Naive thymus-derived CD8-positive, alpha-beta T cell (primary cell): ENCODE data around the gene CNIH4. TPM values are rescaled to one million over a fixed set of nuclear protein-coding genes. Genes with fewer than 3 reads are reported as not detected.

Experiments
- ATAC-seq, 2 donors: fragments of 150-1000 bp; cut with Tn5 transposase in 1 of 2; sonication (Bioruptor Pico), chemical (Tn5 transposase) in 1 of 2; 1 replicate in 1 of 2; 2 replicates in 1 of 2; pipeline ENCODE4 v1.10.0; 2021; ENCODE audit warnings: mild to moderate bottlenecking in 2 of 2, moderate library complexity in 2 of 2
- POLR2A ChIA-PET: fragments of 350-600 bp; sonication (Branson Sonifier 250); formaldehyde crosslinking; loops from one replicate; lab custom pipeline; 2021; ENCODE audit warnings: antibody characterized with exemption; lab: Charles Lee
- DNase-seq, 10 donors: peaks; one replicate each; pipeline versions ENCODE4 v3.0.0 to v3.0.0-alpha.2; 2020 to 2022
- H3K27ac Mint-ChIP-seq, 10 donors: one replicate each; pipeline ENCODE4 v1.8.0; 2020 to 2022; ENCODE audit warnings: mild to moderate bottlenecking in 10 of 10, mixed read lengths in 10 of 10, moderate library complexity in 4 of 10, inconsistent platforms in 1 of 10
- H3K27me3 Mint-ChIP-seq, 5 donors: one replicate each; pipeline ENCODE4 v1.8.0; 2021 to 2022; ENCODE audit warnings: mixed read lengths in 5 of 5
- H3K36me3 Mint-ChIP-seq, 3 donors: one replicate each; pipeline ENCODE4 v1.8.0; 2020 to 2022; ENCODE audit warnings: mixed read lengths in 3 of 3, mild to moderate bottlenecking in 2 of 3, inconsistent platforms in 1 of 3
- H3K4me1 Mint-ChIP-seq, 4 donors: one replicate each; pipeline ENCODE4 v1.8.0; 2021 to 2022; ENCODE audit warnings: mixed read lengths in 4 of 4
- H3K4me3 Mint-ChIP-seq, 10 donors: one replicate each; pipeline ENCODE4 v1.8.0; 2020 to 2022; ENCODE audit warnings: mild to moderate bottlenecking in 10 of 10, mixed read lengths in 10 of 10, moderate library complexity in 6 of 10, inconsistent platforms in 1 of 10
- H3K9me3 Mint-ChIP-seq, 9 donors: one replicate each; pipeline ENCODE4 v1.8.0; 2020 to 2022; ENCODE audit warnings: mixed read lengths in 9 of 9, mild to moderate bottlenecking in 3 of 9, inconsistent platforms in 1 of 9, moderate library complexity in 1 of 9
- polyA plus RNA-seq, 3 donors: library from polyadenylated mRNA; unstranded; fragments of 300-500 nt; fragmentation: Illumina TruSeq; gene quantifications; one replicate each; pipeline ENCODE4 v1.2.3, GENCODE V29; 2021
- total RNA-seq, 8 experiments: library from RNA in 2 of 8; stranded (reverse) in 2 of 8; gene quantifications; one replicate each; pipeline ENCODE4 v1.2.3 and lab custom pipeline; 2021 to 2026

Gene CNIH4
- total and polyA plus RNA-seq, 5 experiments from 2014 or later: 29.7 to 46.6 (median 39.6) TPM

DNA sequence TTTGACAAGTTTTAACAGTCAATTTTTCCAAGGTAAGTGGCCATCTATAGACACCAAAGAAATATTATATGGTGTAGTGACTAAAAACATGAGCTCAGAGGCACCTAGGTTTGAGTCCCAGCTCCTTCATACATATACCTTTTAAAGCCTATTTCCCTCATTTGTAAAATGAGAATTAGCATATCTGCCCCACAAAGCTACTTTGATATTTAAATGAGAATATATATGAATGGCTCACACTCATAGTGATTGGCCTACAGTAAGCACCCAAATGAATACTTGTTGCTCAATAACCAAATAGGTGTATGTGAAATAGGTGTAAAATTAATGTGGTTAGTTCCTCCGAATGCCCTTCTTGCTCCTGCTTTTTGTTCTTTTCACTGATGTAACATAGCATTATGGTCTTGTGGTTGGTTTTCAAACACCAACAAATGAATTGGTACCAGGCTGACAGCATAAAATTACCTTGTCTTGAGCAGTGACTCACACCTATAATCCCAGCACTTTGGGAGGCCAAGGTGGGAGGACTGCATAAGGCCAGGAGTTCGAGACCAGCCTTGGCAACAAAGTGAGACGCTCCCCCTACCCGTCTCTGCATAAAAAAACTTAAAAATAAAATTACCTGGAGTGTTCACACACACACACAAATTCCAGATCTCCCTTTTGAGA, 25.3 kb downstream of the CNIH4 start:
- POLR2A ChIA-PET: interaction anchor here (2.0 kb wide), 1 partner anchor 25 kb away, joined by 5 read pairs; the partner anchor contains the start of gene CNIH4
- no peak for ATAC-seq
- Mint-ChIP-seq H3K9me3 (no peaks in the 10 kb centered on the region), H3K4me3 (peak overlapping the region in 9 of 10 donors; percentile 6 to 81 (median 69)), H3K36me3 (peaks cover 4 to 22% (median 7%) of the 10 kb centered on the region in 3 donors), H3K27ac (peak overlapping the region; percentile 34 to 86 (median 70)), H3K4me1 (peaks cover 42 to 78% (median 76%) of the 10 kb centered on the region in 4 donors), H3K27me3 (no peaks in the 10 kb centered on the region)
- DNase-seq: no peak

DNA sequence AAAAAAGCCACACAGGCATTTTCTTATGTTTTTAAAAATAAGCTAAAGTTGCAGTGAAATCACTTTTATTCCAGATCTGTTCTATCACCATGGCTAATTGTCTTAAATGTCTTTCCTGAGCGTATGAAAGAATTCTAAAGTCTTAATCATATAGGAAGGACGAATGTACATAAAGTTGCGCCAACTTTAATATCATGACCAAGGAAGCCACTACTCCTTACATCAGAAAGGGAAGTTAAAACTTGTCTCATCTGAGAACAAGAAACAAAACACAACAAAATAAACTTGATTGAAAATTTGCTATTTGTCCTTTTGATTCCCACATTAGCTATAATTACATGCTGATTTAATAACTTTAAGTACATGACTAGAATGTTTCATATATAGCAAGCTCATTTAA, 26.5 kb downstream of the CNIH4 start:
- Mint-ChIP-seq H3K4me3 (peak overlapping the region in 2 of 10 donors; percentile 13 to 49), H3K9me3 (no peaks in the 10 kb centered on the region), H3K36me3 (peaks cover 0 to 18% (median 5%) of the 10 kb centered on the region in 3 donors), H3K27me3 (no peaks in the 10 kb centered on the region), H3K27ac (peak overlapping the region in 8 of 10 donors; percentile 2 to 81 (median 56)), H3K4me1 (peaks cover 35 to 77% (median 72%) of the 10 kb centered on the region in 4 donors)
- ATAC-seq (no peak), DNase-seq (no peak)
- POLR2A ChIA-PET: interaction anchor here (2.0 kb wide), 1 partner anchor 26 kb away, joined by 5 read pairs; the partner anchor contains the start of gene CNIH4

DNA sequence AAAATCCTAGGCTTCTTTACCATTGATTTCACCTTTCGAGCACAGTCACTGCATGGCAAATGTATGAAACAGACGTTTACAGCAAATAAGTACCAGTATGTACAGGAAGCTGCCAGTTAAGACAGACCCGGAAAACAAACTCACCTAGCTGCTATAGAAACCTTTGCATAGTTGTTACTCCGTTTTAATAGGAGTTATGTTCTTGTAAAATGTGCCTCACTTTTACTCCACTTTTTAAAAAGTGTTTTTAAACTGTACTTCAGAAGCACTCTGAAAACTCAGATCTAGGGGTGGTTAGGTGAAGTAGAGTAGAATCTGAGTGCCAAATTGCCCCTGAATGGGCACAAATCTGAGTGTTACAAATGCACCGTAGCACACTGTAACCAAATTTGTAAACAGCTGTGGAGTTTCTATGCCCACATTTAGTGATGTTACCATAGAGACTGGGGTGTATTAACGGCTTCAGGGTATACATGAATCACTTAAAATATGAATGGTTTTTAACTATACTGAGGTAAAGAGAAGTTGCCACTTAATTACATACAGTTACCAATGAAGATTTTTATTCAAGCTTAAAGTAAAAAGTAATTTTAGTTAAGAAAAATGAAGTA, 30.7 kb downstream of the CNIH4 start:
- DNase-seq (peak in 5 of 10 donors; percentile 21 to 72 (median 49)), ATAC-seq (peak; percentile 79 to 93)
- Mint-ChIP-seq H3K4me3 (peak overlapping the region in 9 of 10 donors; percentile 6 to 66 (median 44)), H3K27me3 (no peaks in the 10 kb centered on the region), H3K4me1 (peaks cover 14 to 54% (median 39%) of the 10 kb centered on the region in 4 donors), H3K36me3 (peaks cover 0 to 54% (median 21%) of the 10 kb centered on the region in 3 donors), H3K9me3 (no peaks in the 10 kb centered on the region), H3K27ac (peak overlapping the region; percentile 75 to 96 (median 88))
- POLR2A ChIA-PET: interaction anchor here (0.7 to 1.9 kb wide), 5 partner anchors 10 to 46 kb away, joined by 3 to 5 read pairs (median 4); no protein-coding TSS in a partner anchor

DNA sequence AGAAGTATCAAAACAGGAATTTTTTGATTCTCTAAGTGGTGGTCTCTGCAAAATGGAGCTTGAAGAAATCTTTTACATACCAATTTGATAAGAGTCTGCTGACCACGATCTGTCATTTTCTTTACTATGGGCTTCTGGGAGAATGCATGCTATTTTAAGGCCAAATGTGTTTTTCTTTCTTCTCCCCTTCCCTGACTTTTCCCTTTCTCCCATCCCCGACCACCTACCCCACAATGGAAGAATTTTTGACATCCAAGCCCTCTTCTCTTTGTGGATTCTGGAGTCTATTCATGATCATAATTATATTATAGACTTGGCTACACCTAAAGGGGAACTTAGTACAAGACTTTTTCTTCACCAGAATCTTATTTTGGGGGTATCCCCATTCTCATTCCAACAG, 31.3 kb downstream of the CNIH4 start:
- peak overlapping the region in 6 of 10 donors; percentile 7 to 50 (median 40) for H3K4me3 Mint-ChIP-seq
- ATAC-seq (no peak), DNase-seq (no peak)
- no peaks in the 10 kb centered on the region for H3K9me3 Mint-ChIP-seq
- H3K4me1 Mint-ChIP-seq: peaks cover 16 to 54% (median 38%) of the 10 kb centered on the region in 4 donors
- peaks cover 0 to 59% (median 24%) of the 10 kb centered on the region in 3 donors for H3K36me3 Mint-ChIP-seq
- H3K27ac Mint-ChIP-seq: peak overlapping the region; percentile 75 to 96 (median 88)
- H3K27me3 Mint-ChIP-seq: no peaks in the 10 kb centered on the region
- POLR2A ChIA-PET: interaction anchor here (0.7 to 1.9 kb wide), 6 partner anchors 11 to 45 kb away, joined by 3 to 5 read pairs (median 4); no protein-coding TSS in a partner anchor

DNA sequence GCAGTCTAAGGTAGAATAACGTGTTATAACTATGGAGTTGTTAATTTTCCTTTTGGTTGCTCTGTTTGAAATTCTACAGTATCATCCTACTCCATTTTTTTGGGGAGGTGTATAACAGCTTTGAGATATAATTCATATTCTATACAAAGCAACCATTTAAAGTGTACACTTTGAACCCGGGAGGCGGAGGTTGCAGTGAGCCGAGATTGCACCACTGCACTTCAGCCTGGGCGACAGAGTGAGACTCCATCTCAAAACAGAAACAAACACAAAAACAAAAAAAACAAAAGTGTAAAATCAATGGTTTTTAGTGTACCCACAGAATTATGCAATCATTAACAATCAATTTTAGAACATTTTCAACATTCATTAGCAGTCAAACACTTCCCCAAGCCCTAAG, 33.8 kb downstream of the CNIH4 start:
- POLR2A ChIA-PET: no interaction called here
- Mint-ChIP-seq H3K27me3 (no peaks in the 10 kb centered on the region), H3K36me3 (peaks cover 0 to 76% (median 24%) of the 10 kb centered on the region in 3 donors), H3K4me3 (no peak overlapping the region), H3K9me3 (no peaks in the 10 kb centered on the region), H3K27ac (peak overlapping the region in 4 of 10 donors; percentile 22 to 79 (median 60)), H3K4me1 (peaks cover 15 to 53% (median 37%) of the 10 kb centered on the region in 4 donors)
- ATAC-seq: no peak
- no peak for DNase-seq

DNA sequence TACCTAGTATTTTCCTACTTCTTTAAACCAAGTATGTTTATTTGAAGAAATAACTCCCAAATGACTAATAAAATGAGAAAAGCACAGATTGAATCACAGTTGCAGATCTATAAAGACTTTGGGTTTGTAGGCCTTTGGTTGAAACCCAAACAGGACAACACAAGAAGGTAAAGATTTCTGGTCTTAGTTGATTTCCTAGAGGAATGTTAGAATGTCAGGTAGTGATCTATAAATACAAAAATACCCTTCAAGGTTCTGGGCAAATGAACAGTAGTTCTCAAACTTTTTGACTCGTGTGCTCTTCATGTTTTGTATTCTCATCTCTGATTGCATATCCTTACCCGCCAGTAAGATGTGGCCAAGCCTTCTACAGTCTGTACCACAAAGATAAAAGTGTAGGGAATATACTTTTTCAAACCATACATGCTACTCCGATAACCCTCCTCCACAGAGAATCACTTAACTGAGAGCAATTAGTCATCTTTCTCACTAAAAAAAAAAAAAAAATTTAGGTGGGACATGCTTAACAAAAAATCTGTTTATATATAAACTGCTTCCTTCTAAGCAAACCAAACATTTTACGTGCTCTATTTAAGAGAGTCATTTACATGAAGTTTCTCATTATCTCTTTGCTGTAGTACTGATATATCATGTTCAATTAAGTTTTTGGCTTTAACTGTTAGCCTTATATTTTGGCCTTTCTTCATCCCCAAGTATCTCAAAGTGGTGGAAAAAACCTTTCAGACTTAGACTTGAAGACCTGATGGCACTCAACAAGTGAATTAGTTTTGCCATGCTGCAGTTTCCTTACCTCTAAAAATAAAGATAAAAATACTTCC, 36.0 kb downstream of the CNIH4 start:
- DNase-seq (no peak), ATAC-seq (peak; percentile 71 to 77)
- no peaks in the 10 kb centered on the region for H3K9me3 Mint-ChIP-seq
- peak overlapping the region in 3 of 10 donors; percentile 5 to 34 (median 33) for H3K4me3 Mint-ChIP-seq
- H3K4me1 Mint-ChIP-seq: peaks cover 12 to 33% (median 25%) of the 10 kb centered on the region in 4 donors
- H3K36me3 Mint-ChIP-seq: peaks cover 0 to 89% (median 34%) of the 10 kb centered on the region in 3 donors
- no peaks in the 10 kb centered on the region for H3K27me3 Mint-ChIP-seq
- H3K27ac Mint-ChIP-seq: peak overlapping the region; percentile 54 to 80 (median 74)
- POLR2A ChIA-PET: no interaction called here

DNA sequence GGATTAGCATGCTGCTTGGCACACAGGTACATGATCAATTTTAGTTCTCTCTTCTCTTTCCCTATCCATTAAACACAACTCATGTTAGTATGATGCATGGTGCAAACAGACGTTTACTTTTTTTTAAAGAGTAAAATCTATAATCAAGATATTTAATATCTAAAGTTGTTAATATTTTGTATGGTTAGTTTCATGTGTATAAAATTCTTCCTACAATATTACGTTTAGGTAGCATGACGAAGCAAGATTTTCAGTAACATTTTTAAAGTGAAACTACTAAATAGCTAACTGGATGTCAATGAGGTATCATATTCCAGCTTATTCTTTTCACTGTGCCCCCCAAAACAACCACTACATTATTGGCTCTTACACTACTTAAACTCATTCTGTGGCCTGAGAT, 36.6 kb downstream of the CNIH4 start:
- Mint-ChIP-seq H3K27me3 (no peaks in the 10 kb centered on the region), H3K27ac (peak overlapping the region in 7 of 10 donors; percentile 6 to 86 (median 54)), H3K9me3 (no peaks in the 10 kb centered on the region), H3K4me1 (peaks cover 12 to 28% (median 22%) of the 10 kb centered on the region in 4 donors), H3K36me3 (peaks cover 0 to 92% (median 40%) of the 10 kb centered on the region in 3 donors), H3K4me3 (peak overlapping the region in 1 of 10 donors; percentile 6)
- DNase-seq: no peak
- ATAC-seq: no peak
- POLR2A ChIA-PET: interaction anchor here (0.5 kb wide), 1 partner anchor 1526 kb away, joined by 4 read pairs; no protein-coding TSS in a partner anchor

DNA sequence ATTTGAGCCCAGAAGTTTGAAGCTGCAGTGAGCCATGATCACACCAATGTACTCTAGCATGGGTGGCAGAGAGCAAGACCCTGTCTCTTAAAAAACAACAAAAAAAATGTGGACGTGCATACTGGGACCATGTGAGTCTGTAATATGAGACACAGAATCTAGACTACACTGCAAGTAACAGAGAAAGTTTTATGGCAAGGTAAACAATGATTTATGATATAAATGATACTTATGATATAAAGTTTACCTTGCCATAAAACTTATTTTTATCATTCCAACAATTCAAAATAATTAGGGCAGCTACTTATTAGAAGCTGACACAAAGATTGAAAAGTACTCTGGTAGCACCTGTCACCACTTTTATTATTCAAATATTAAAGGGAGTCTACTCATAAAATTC, 43.2 kb downstream of the CNIH4 start:
- Mint-ChIP-seq H3K9me3 (no peaks in the 10 kb centered on the region), H3K27me3 (no peaks in the 10 kb centered on the region), H3K4me3 (no peak overlapping the region), H3K27ac (peak overlapping the region in 9 of 10 donors; percentile 15 to 71 (median 29)), H3K4me1 (peaks cover 5 to 28% (median 12%) of the 10 kb centered on the region in 4 donors), H3K36me3 (peaks cover 0 to 90% (median 41%) of the 10 kb centered on the region in 3 donors)
- no peak for ATAC-seq
- no peak for DNase-seq
- POLR2A ChIA-PET: interaction anchor here (1.1 kb wide), 1 partner anchor 11 kb away, joined by 3 read pairs; no protein-coding TSS in a partner anchor

DNA sequence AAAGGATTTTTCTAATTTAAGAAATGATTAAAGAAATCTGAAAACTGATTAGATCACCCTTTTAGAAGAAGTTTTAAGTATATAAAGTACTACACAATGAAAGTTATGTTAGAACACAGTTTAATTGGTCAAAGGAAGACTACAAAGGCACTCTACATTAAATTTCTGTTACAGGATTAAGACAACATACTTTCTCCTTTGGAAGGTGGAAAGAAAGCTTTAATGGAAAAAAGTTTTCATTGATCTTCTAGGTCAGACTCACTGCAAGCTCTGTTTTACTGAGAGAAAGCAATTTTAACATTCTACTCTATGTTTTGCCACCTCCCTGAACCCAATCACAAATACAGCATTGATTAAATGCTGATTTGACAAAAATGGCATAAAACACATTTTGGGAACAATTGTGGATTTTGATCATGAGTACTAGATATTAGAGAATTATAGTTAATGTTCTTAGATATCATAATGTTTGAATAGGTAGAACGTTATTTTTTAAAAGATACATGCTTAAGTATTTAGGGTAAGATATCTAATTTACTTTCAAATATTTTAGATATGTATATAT, 45.9 kb downstream of the CNIH4 start:
- no peak for DNase-seq
- peak overlapping the region in 3 of 10 donors; percentile 29 to 48 (median 37) for H3K27ac Mint-ChIP-seq
- H3K4me3 Mint-ChIP-seq: no peak overlapping the region
- peaks cover 10 to 89% (median 38%) of the 10 kb centered on the region in 3 donors for H3K36me3 Mint-ChIP-seq
- no peaks in the 10 kb centered on the region for H3K9me3 Mint-ChIP-seq
- peaks cover 10 to 29% (median 24%) of the 10 kb centered on the region in 4 donors for H3K4me1 Mint-ChIP-seq
- H3K27me3 Mint-ChIP-seq: no peaks in the 10 kb centered on the region
- no peak for ATAC-seq
- POLR2A ChIA-PET: no interaction called here

DNA sequence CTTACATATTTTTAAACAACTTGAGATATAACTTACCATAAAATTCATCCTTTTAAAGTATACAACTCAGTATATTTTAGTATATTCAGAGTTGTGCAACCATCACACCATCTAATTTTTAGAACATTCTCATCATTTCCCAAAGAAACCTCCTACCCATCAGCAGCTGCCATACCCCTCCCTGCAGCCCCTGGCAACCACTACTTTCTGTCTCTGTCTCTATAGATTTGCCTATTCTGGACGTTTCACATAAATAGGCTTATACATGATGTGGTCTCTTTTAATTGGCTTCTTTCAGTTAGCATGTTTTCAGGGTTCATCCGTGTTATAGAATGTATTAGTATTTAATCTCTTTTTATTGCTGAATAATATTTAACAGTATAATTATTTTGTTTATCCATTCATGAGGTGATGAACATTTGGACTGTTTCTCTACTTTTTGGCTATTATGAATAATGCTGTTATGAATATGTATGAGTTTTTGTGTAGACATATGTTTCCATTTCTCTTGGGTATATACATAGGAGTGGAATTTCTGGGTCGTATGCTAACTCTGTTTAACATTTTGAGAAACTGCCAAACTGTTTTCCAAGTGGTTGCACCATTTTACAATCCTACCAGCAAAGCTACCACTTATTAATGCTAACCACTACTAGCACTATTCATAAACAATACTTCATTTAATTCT, 48.4 kb downstream of the CNIH4 start:
- Mint-ChIP-seq H3K4me1 (peaks cover 13 to 41% (median 35%) of the 10 kb centered on the region in 4 donors), H3K36me3 (peaks cover 10 to 89% (median 21%) of the 10 kb centered on the region in 3 donors), H3K27ac (peak overlapping the region in 4 of 10 donors; percentile 5 to 38 (median 31)), H3K27me3 (no peaks in the 10 kb centered on the region), H3K4me3 (peak overlapping the region in 1 of 10 donors; percentile 19), H3K9me3 (no peaks in the 10 kb centered on the region)
- DNase-seq (no peak), ATAC-seq (no peak)
- POLR2A ChIA-PET: interaction anchor here (0.6 to 0.8 kb wide), 2 partner anchors 17 to 20 kb away, joined by 3 read pairs; no protein-coding TSS in a partner anchor

DNA sequence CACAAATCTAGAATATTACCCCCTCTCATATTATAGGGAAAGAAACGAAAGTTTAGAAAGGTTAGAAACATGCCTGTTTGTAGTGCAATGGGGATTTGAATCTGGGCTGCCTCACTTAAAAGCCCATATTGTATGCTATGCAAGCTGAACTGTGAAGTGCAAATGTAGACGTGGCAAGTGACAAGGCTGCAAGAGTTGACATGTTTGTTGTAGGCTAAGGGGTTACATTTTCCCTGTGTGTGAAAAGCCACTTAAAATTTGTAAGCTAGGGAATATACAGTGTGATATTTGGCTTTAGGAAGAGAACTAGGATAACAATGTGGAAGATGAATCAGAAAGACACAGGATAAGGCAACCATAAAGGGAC, 48.9 kb downstream of the CNIH4 start:
- Mint-ChIP-seq H3K4me1 (peaks cover 13 to 41% (median 35%) of the 10 kb centered on the region in 4 donors), H3K36me3 (peaks cover 10 to 93% (median 21%) of the 10 kb centered on the region in 3 donors), H3K27ac (peak overlapping the region in 6 of 10 donors; percentile 2 to 64 (median 30)), H3K4me3 (no peak overlapping the region), H3K27me3 (no peaks in the 10 kb centered on the region), H3K9me3 (no peaks in the 10 kb centered on the region)
- DNase-seq: no peak
- no peak for ATAC-seq
- POLR2A ChIA-PET: interaction anchor here (0.5 kb wide), 1 partner anchor 174 kb away, joined by 4 read pairs; no protein-coding TSS in a partner anchor
